Astrocyte of the cerebellum (primary cell): Measurements from ENCODE around the gene KRTAP10-11.

ENCODE experiments used
- DNase-seq: peaks from one replicate; pipeline ENCODE4 v3.0.0-alpha.2; 2011; ENCODE audit warnings: low read depth
- H3K4me3 ChIP-seq: 2 replicates; pipeline ENCODE4 v1.5.1; 2011; ENCODE audit warnings: mild to moderate bottlenecking, low read depth, low read length, moderate library complexity
- CTCF ChIP-seq: IDR thresholded peaks from 2 replicates; pipeline ENCODE4 v1.5.1; 2012; ENCODE audit warnings: low read length, low read depth, moderate library complexity, mild to moderate bottlenecking; ENCODE audit errors: missing control alignments
- in situ Hi-C: cut with HindIII; loops from 2 replicates; pipeline ENCODE4 v1.10.0; 2017; ENCODE audit warnings: low sequenced_read_pairs

The KRTAP10-11 gene

GRCh38 chr21:44692798-44693512 is 46.7 kb downstream of the KRTAP10-11 start:
- no peak overlapping the region for H3K4me3 ChIP-seq
- no peak for TF ChIP-seq CTCF
- in situ Hi-C loops: loop anchor here (5.0 kb wide), 1 partner anchor 46 kb away; the partner anchor contains the start of gene KRTAP10-11
- DNase-seq: no peak

GRCh38 chr21:44694776-44695175 is 48.6 kb downstream of the KRTAP10-11 start:
- no peak for DNase-seq
- in situ Hi-C loops: loop anchor here (5.0 kb wide), 1 partner anchor 47 kb away; the partner anchor contains the start of gene KRTAP10-11
- H3K4me3 ChIP-seq: no peak overlapping the region
- TF ChIP-seq CTCF: no peak

- DNase-seq: no peak
- H3K4me3 ChIP-seq: no peak overlapping the region
- no peak for TF ChIP-seq CTCF
- in situ Hi-C loops: no loop called here
These were observed 49.0 kb downstream of the KRTAP10-11 start for GRCh38 chr21:44695184-44695583.

- no peak for DNase-seq
- H3K4me3 ChIP-seq: no peak overlapping the region
- in situ Hi-C loops: no loop called here
- no peak for TF ChIP-seq CTCF
These were observed 49.4 kb downstream of the KRTAP10-11 start for GRCh38 chr21:44695641-44696040.

DNA sequence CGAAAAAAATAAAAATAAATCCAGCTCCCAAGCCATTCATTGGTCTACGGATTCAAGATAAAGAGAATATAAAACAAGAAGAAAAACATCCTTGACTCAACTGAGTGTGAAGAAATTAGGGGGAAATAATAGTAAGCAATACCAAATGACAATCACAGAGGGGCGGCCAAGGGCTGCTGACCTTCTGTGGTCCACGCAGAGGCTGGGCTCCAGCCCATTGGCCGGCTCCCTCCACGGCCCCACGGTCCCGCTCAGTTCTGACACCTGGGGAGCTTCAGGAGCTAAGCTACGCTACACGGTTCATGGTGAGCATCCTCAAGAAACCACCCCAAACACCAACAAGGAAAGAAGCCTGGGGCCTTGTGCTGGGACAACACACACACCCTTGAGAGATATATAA is 50.4 kb downstream of the KRTAP10-11 start:
- DNase-seq: no peak
- in situ Hi-C loops: no loop called here
- no peak overlapping the region for H3K4me3 ChIP-seq
- TF ChIP-seq CTCF: no peak
